NCI-H146 treated with DMSO at 0.1 percent for 48 hours (cell line): ENCODE data around the gene KLHL14.
"Not testable (repeated sequence)": the region's sequence is repeated elsewhere in the genome, so short reads cannot be mapped to it uniquely, and the experiment has no call there.

ENCODE experiments used
- DNase-seq: peaks from one replicate; lab custom pipeline; 2025; ENCODE audit not compliant: unreplicated experiment; lab: John Stamatoyannopoulos, UW

KLHL14 gene

DNA sequence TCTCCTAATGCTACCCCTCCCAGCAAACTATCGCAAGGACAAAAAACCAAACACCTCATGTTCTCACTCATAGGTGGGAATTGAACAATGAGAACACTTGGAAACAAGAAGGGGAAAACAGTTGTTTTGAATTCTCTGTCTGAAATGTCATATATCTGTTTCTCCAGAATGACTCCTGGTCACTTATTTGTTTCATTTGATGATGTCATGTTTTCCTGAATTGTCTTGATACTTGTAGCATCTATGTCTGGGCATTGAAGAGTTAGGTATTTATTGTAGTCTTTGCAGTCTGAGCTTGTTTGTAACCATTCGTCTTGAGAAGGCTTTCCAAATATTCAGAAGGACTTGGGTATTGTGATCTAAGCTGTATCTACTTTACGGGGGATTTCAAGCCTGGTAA is 118.3 kb downstream of the KLHL14 start:
- not testable (repeated sequence) for DNase-seq

DNA sequence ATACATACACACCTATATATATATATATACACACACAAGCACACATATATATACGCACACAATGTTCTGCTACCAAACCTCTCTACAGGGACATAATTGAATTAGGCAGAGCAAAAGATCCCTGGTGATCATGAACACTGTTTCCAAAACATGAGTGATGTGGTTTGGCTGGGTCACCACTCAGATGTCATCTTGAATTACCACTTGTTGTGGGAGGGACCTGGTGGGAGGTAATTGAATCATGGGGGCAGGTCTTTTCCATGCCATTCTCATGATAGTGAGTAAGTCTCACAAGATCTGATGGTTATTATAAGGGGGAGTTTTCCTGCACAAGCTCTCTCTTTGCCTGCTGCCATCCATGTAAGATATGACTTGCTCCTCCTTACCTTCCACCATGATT is 135.2 kb downstream of the KLHL14 start:
- DNase-seq, result not testable (repeated sequence)

DNA sequence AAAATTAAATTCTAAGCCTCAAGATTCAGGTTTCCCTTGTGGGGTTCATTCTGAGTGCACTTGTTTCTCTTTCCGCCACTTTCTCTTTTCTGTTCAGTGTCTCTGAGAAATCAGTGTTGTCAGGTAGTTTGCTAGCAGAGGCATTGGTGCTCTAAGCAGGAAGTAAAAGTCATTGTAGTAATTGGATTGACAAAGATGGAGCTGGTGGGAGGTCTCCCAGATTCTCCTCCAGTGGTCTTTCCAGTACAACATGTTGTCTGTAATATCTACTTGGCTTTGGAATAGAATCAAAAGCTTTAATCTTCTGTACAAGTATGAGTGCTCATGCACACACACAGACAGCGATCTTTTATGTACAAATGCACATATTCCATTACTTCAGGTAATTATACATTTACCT is 135.6 kb downstream of the KLHL14 start:
- no peak for DNase-seq

DNA sequence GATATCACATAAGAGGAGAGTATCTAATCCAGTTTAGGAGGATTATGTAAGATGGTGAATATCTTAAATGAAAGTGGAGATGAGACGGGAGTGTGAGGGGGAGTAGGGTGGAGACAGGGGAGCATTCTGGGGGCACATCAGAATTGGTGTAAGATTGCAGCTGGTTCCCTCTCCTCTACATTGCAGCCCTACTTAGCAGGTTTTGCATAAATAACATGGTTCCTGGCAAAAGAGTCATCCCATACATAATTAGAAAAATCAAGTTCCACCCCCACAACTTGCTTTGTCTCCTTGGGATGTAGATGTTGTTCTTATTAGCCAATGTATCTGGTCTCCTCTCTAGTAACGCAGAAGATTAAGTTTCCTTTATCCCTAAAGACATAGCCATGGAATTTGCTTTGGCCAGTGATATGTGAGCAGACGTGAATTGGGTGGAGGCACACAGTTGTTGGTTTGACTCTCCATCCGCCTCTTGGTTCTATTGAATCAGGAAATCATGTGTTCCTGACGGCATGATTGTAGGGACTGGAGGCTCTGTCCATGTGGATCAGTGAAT is 137.9 kb downstream of the KLHL14 start:
- DNase-seq, result no peak

DNA sequence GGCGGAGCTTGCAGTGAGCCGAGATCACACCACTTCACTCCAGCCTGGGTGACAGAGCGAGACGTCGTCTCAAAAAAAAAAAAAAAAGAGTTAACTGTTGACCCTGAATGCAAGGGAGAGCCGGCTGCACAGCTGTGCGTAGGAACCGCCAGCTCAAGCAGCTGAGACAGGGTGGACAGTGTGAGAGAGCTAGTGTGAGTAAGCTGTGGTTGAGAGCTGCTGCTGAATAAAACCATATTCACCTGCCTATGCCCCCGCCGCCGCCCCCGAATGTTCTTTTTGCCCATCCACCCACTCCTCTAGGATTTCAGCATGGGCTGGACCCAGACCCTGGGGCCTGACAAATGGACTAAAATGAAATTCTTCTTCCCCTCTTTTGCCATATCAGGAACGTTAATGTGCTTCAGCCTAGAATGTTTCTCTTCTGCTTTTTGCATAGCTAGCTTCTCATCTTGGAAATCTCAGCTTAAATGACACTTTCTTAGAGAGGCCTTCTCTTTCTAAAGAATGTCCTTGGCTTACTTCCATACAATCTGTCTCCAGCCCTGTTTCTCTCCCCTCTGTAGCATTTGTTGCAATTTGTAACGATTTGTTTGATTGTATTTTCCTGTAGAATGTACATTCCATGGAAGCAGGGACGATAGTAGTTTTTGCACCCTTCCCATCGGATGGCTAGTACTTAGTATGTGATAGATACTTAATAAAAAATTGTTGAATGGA is 142.7 kb downstream of the KLHL14 start:
- DNase-seq, result no peak

DNA sequence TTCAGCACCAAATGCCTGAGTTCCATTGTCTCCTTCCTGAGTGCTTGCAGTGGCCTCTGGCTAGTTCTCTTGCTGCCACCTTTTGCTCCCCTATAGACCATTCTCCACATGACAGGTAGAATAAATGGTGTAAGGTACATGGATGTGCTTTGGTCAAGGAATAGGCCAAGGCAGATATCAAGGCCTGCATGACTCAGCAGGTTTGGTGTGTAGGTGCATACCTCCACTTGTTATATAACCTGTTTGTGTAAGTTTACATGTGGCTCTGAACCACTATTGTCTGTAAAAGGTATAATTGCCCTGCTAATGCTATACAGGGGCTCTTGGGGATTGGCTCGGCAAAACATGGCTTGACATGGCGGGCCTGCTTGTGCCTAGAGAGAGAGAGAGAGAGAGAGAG is 143.5 kb downstream of the KLHL14 start:
- no peak for DNase-seq

DNA sequence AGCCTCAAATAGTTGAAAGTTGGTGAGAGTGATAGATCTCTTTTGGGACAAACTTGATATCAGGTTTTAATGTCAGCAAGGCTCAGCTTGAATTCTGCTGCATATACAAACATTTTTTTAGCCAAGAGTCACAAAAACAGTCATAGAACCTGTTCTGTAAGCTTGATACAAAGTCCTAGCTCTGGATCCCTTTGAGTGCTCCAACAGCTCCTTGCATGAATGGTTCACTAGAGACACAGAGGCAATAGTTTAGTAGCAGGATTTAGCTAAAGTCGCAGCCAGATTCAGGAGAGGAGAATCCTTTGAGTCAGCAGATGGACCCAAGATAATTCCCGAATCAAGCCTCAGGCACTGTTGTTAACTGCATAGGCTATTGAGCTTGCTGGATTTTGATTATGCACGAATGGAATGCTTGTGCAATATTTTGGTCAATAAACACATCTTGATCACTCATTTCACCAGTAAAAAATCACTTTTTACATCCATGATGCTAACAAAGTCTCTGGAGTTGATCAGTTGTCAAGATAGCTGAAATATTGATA is 148.6 kb downstream of the KLHL14 start:
- no peak for DNase-seq

DNA sequence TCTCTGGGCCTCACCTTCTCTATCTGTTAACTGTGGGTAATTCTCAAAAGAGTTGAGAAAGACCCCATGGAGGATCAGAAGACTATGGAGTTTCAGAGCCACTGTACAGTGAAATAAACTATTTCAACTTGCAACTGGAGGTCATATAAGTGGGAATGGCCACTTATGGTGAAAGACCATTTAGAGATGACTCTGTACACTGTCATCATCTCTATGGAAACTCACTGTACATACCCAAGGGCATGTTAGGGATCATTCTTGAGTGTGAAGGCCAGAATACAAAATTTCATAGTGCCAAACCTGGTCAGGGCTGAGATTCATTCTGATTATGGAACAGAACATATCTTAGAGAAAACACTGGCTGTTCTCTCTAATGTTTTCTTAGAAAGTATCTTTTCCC is 149.3 kb downstream of the KLHL14 start:
- DNase-seq, result no peak
